Bronchial epithelial cell (primary cell): ENCODE data around the gene PGA3. TPM values are rescaled to one million over a fixed set of nuclear protein-coding genes. Genes with fewer than 3 reads are reported as not detected.

Experiments
- DNase-seq: peaks from one replicate; pipeline ENCODE4 v3.0.0-alpha.2; 2010; ENCODE audit warnings: low read depth
- FAIRE-seq: peaks from 2 replicates; lab custom pipeline; 2011; peaks lifted over from hg19 to GRCh38; lab: Jason Lieb, UNC
- H3K27me3 ChIP-seq: 2 replicates; pipeline ENCODE4 v1.5.1; 2011; ENCODE audit warnings: low read length; ENCODE audit not compliant: control insufficient read depth, insufficient read depth
- H3K36me3 ChIP-seq: 2 replicates; pipeline ENCODE4 v1.5.1; 2011; ENCODE audit warnings: low read length; ENCODE audit not compliant: control insufficient read depth, insufficient read depth
- H3K4me3 ChIP-seq: 2 replicates; pipeline ENCODE4 v1.5.1; 2011; ENCODE audit warnings: mild to moderate bottlenecking, low read depth, low read length, control low read depth
- CTCF ChIP-seq: IDR thresholded peaks from 2 replicates; pipeline ENCODE4 v1.5.1; 2011; ENCODE audit warnings: mild to moderate bottlenecking, moderate library complexity, low read length, control low read depth, inconsistent platforms; ENCODE audit not compliant: insufficient read depth, severe bottlenecking
- total RNA-seq: library from RNA; depleted of rRNA; stranded (reverse); fragments of >200 nt; gene quantifications from 2 replicates; pipeline ENCODE4 v1.2.1, GENCODE V29; 2014

PGA3 gene
- total RNA-seq, 1 donor from 2014 or later: not detected

GRCh38 chr11:61258546-61258945 is 55.2 kb downstream of the PGA3 start:
- FAIRE-seq: no peak
- no peak for DNase-seq
- no peak for TF ChIP-seq CTCF

GRCh38 chr11:61259363-61259762 is 56.0 kb downstream of the PGA3 start:
- DNase-seq (no peak), FAIRE-seq (no peak)
- Histone ChIP-seq H3K4me3 (no peak overlapping the region), H3K36me3 (no peaks in the 10 kb centered on the region), H3K27me3 (no peaks in the 10 kb centered on the region)
- TF ChIP-seq CTCF: no peak

More at GRCh38 chr11:61258546-61258945, 55.2 kb downstream of the PGA3 start:
- H3K36me3 ChIP-seq: no peaks in the 10 kb centered on the region
- no peaks in the 10 kb centered on the region for H3K27me3 ChIP-seq
- no peak overlapping the region for H3K4me3 ChIP-seq

Other genes starting within 250 kb of the PGA3 start
- not detected in 2 replicates for gene CD6, start 231.8 kb upstream of the PGA3 start, total RNA-seq
- not detected in 2 replicates for gene CD5, start 101.0 kb upstream of the PGA3 start, total RNA-seq
- gene VPS37C, start 42.1 kb upstream of the PGA3 start, total RNA-seq: 8.7 and 11.3 TPM in 2 replicates
- not detected in 2 replicates for gene PGA4, start 18.8 kb downstream of the PGA3 start, total RNA-seq
- not detected in 2 replicates for gene PGA5, start 37.7 kb downstream of the PGA3 start, total RNA-seq
- 0.26 TPM in 2 replicates for gene VWCE, start 91.8 kb downstream of the PGA3 start, total RNA-seq
- 154 and 228 TPM in 2 replicates for gene DDB1, start 129.6 kb downstream of the PGA3 start, total RNA-seq
- gene TKFC, start 129.7 kb downstream of the PGA3 start, total RNA-seq: 22.3 and 22.9 TPM in 2 replicates
- 30.8 and 36.1 TPM in 2 replicates for gene CYB561A3, start 158.4 kb downstream of the PGA3 start, total RNA-seq
- gene TMEM138, start 158.9 kb downstream of the PGA3 start, total RNA-seq: 10.0 and 12.7 TPM in 2 replicates
- 6.1 and 9.2 TPM in 2 replicates for gene TMEM216, start 189.1 kb downstream of the PGA3 start, total RNA-seq
- 10.8 and 11.9 TPM in 2 replicates for gene CPSF7, start 226.5 kb downstream of the PGA3 start, total RNA-seq
- gene SDHAF2, start 226.6 kb downstream of the PGA3 start, total RNA-seq: 35.3 and 51.3 TPM in 2 replicates